GM21390 (cell line): ENCODE results near the gene NT5C1B.

ENCODE experiments used
- ATAC-seq: cut with Tn5 transposase; IDR thresholded peaks from one replicate; pipeline ENCODE4 v1.9.1; 2021; ENCODE audit not compliant: unreplicated experiment

NT5C1B gene

DNA sequence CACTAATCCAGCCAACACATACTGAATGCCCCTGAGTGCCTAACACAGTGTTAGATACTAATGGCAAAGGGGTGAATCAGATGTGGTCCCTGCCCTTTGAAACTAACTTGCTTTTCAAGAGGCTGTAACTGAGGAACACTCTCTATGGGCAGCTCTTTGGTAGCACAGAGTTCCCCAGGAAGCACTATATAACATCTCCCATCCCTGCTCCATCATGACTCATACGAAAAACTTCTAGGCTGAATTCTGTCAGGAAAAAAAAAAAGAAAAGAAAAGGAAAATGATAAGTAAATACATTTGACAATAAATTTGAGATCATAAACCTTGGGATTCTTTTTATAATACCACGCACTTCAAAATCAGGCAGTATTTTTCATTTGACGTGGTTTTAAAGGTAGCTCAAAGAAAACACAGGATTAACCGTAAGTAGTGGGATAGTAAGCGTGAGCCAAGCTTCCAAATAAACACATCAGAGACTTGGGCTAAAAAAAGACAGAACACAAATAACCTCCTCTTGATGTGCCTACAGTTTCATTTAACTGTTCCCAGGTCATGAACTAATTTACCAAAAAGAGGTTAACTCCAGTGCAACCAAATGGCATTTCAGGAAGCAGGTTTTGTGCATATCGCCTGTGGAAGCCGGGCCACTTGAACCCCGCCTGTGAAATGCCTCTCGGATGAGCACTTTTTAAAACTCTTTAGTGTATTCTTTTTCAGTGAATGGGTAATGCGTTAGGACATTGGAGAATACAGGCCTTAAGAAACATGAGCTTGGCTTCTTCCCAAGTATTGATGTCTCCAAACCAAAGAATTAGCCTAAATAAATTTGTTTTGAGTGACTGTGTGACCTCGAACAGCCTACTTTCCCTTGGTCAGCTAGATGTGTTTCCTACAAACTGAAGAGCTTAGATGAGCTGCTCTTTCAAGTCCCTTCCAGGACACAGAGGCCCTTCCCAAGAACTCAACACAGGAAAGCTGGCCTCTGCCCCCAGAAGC, 71.0 kb downstream of the NT5C1B start:
- ATAC-seq: no peak

DNA sequence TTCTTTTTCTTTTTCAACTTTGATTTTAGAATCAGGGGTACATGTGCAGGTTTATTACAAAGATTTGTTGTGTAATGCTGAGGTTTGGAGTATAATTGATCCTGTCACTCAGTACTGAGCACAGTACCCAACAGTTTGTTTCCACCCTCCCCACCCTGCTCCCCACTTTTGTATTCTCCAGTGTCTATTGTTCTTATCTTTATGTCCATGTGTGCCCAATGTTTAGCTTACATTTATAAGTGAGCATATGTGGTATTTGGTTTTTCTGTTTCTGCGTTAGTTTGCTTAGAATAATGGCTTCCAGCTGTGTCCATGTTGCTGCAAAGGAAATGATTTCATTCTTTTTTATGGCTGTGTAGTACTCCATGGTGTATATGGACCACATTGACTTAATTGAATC, 72.0 kb downstream of the NT5C1B start:
- ATAC-seq: no peak

DNA sequence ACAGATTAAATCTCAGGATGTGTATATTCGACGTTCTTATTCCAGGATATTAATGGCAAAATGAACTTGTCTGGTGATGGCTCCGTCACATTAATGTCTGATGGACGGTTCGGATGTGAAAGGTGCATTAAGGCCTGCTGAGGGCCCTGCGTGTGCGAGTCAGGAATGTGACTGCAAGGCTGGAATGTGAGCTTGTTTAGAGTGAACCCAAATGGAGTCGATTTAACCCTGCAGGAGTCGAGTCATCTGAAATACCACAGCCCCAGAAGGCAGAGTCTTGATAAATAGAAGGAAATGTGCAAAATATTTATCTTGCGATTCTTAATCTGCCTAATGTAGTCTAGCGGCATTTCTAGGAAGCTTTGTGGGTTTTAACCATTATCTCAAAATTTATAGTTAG, 73.3 kb downstream of the NT5C1B start:
- ATAC-seq: no peak

DNA sequence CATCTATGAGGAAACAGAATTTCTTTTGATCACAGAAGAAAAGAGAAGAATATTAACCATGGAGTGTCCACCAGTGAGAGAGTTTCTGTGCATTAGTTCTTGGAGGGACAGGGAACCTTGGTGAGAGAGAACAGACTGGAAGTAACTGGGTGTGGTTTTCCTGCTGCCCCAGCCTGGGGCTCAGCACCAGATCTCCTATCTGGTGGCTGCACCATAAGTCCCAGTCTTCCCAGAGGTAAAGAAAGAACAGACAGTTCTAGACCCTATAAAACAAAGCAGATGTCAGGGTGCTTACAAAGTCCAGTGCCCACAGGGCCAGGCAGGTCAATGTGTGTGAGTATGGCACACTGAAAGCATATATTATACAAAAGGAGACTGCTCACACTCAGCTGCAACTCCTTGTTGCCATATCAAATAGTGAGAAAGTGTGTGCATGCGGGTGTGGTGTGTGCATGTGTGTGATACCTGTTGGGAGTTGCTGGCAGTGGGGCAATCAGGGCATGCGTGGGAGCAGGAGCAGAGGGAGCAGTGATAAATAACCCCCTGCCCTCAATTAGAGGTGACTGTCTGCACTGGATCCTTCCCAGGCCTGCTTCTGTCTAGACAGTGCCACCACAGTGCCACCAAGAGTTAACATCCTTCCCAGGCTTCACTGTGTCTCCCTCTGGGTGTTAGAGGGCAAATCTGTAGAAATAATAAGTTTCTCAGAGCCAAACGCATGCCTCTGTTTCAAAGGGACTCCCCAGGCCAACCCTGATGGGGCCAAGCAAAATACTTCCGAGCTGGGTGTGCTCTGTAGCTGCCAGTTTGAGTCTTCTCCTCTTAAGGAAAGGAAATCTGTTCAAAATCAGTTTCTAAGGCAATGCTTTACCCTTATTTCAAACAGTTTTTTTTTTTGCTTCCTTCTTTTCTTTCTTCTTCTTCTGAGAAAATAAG, 74.6 kb downstream of the NT5C1B start:
- ATAC-seq: no peak
